ENCODE data around the gene DYNC1LI1.

The DYNC1LI1 gene

DNA sequence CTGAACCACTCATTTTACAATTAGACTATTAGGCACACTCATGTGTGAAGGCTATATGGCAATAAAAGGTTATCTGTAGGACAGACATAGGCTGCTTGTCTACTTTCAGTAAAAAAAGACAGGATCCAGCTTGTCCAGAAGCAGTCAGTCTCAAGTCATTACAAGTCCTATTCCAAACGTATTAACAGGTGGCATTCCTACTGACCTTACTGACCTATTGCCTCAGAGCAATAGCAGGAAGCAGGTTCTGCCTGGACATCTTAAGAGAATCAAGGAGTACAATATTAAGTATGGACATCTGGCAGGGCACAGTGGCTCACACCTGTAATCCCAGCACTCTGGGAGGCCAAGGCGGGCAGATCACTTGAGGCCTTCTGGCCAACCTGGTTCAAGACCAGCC lies 75.0 kb downstream of the DYNC1LI1 start:
- Histone ChIP-seq H3K4me3 (ENCODE audit: insufficient read depth, low read depth, low read length) (no peak overlapping the region), H3K27ac (ENCODE audit: insufficient read depth, low read depth, low read length, poor library complexity, severe bottlenecking) (no peak overlapping the region), H3K36me3 (ENCODE audit: control insufficient read depth, insufficient read depth, low read length) (no peaks in the 10 kb centered on the region), H3K27me3 (ENCODE audit: control insufficient read depth, insufficient read depth, low read length, poor library complexity, severe bottlenecking) (no peaks in the 10 kb centered on the region), H3K9me3 (ENCODE audit: control insufficient read depth, low read length) (no peaks in the 10 kb centered on the region), H3K4me1 (ENCODE audit: control insufficient read depth, insufficient read depth, low read length) (no peaks in the 10 kb centered on the region)
- 94 to 95% methylated on average over 2 of the region's 2 CpGs for WGBS, 2 experiments

DNA sequence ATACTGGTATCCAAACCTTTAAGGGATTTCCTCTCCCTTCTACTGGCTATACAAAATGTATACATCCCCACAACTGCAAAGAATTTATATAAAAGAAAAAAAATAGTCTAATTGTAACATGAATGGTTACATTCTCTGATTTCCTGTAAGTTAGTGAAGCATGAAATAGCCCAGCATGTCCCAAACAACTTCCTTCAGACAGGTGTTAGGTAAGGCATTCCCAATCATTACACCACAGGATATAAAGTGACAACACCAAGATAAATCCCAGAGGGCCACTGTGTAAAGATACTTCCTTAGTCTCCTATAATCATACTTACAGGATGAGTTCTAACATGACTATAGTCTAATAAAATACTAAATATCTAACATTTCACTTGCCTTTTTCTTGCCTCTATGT lies 75.6 kb downstream of the DYNC1LI1 start:
- Histone ChIP-seq H3K9me3 (ENCODE audit: control insufficient read depth, low read length) (no peaks in the 10 kb centered on the region), H3K27me3 (ENCODE audit: control insufficient read depth, insufficient read depth, low read length, poor library complexity, severe bottlenecking) (no peaks in the 10 kb centered on the region), H3K27ac (ENCODE audit: insufficient read depth, low read depth, low read length, poor library complexity, severe bottlenecking) (no peak overlapping the region), H3K36me3 (ENCODE audit: control insufficient read depth, insufficient read depth, low read length) (no peaks in the 10 kb centered on the region), H3K4me1 (ENCODE audit: control insufficient read depth, insufficient read depth, low read length) (no peaks in the 10 kb centered on the region), H3K4me3 (ENCODE audit: insufficient read depth, low read depth, low read length) (no peak overlapping the region)

DNA sequence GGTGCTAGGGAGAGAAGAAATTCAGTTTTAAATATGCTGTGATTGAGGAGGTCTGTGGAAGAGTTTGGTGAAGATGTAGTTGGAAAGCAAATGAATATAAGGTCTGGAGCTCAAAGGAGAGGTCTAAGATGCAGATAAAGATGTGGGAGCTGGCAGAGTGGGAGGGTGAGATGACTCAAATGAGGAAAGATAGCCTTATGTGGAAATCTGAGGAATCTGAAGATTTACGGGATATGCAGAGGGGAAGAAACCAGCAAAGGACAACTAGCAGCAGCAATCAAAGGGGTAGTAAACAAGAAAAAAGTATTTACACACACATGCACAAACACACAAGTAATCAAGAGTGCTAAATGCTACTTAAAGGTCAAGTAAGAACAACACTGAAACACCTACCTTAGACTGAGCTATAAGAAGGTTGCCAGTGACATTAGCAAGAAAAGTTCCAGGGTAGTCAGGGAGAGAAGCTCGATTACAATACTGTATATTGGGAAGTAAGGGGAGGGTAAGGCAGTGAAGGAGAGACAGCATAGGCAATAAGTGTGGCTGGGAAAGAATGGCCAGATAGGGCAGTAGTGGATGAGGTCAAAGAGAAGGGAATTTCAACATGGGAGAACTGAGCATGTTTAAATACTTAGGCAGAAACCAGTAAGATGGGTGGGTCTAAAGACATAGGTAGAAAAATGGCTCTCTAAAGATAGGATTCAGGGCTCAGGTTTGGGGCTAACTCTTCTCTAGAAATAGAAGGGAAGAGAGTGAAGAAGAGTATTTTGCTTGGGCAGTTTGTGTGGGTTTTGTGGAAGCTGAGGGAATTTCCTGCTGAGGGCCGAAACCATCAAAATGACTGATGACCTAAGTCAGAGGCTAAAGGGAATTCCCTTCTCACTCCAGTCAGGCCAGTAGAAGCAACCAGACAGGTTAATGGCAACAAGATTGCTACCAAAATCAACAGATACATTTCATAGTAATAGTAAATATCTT lies 76.9 kb downstream of the DYNC1LI1 start:
- H3K9me3 ChIP-seq (ENCODE audit: control insufficient read depth, low read length): no peaks in the 10 kb centered on the region
- WGBS, 2 experiments: 88 to 96% methylated on average over 3 of the region's 3 CpGs
- H3K4me3 ChIP-seq (ENCODE audit: insufficient read depth, low read depth, low read length): no peak overlapping the region
- H3K36me3 ChIP-seq (ENCODE audit: control insufficient read depth, insufficient read depth, low read length): no peaks in the 10 kb centered on the region
- H3K27ac ChIP-seq (ENCODE audit: insufficient read depth, low read depth, low read length, poor library complexity, severe bottlenecking): no peak overlapping the region
- no peaks in the 10 kb centered on the region for H3K4me1 ChIP-seq (ENCODE audit: control insufficient read depth, insufficient read depth, low read length)
- no peaks in the 10 kb centered on the region for H3K27me3 ChIP-seq (ENCODE audit: control insufficient read depth, insufficient read depth, low read length, poor library complexity, severe bottlenecking)

DNA sequence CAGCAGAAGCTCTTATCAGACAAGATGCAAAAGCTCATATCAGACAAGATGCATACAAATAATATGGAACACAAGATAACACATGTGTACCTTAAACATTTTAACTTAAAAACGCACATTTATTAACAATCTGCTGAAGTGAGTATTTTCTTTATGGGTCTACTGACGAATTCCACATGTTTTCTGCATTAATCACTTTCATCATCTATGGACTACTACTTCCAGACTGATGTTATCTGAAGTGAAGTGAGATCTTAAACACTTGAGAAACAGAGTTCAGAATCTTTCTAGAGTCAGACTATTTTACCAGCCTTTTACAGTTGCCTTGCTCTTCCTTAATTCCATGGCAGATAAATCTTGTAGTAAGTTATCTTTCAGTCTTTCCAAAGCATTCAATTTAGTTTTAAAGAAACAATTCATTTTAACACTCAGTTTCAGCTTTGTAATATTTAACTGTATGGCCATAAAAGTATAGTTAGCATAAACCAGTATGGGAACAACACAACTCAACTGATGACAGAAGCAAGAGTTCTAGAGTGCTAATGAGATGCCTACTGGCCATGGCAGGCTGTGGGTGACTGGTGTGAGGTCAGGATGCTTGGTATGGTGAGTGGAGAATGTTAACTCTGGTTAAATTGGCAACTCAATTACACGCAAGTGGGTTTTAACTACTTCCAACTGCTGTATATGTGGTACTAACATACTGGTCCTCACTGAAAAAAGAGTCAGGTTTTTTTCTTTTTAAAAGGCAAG lies 77.8 kb downstream of the DYNC1LI1 start:
- Histone ChIP-seq H3K27ac (ENCODE audit: insufficient read depth, low read depth, low read length, poor library complexity, severe bottlenecking) (no peak overlapping the region), H3K27me3 (ENCODE audit: control insufficient read depth, insufficient read depth, low read length, poor library complexity, severe bottlenecking) (no peaks in the 10 kb centered on the region), H3K4me3 (ENCODE audit: insufficient read depth, low read depth, low read length) (no peak overlapping the region), H3K36me3 (ENCODE audit: control insufficient read depth, insufficient read depth, low read length) (no peaks in the 10 kb centered on the region), H3K9me3 (ENCODE audit: control insufficient read depth, low read length) (no peaks in the 10 kb centered on the region), H3K4me1 (ENCODE audit: control insufficient read depth, insufficient read depth, low read length) (no peaks in the 10 kb centered on the region)
- WGBS, 2 experiments: 93 to 100% methylated on average over 2 to 3 of the region's 3 CpGs

DNA sequence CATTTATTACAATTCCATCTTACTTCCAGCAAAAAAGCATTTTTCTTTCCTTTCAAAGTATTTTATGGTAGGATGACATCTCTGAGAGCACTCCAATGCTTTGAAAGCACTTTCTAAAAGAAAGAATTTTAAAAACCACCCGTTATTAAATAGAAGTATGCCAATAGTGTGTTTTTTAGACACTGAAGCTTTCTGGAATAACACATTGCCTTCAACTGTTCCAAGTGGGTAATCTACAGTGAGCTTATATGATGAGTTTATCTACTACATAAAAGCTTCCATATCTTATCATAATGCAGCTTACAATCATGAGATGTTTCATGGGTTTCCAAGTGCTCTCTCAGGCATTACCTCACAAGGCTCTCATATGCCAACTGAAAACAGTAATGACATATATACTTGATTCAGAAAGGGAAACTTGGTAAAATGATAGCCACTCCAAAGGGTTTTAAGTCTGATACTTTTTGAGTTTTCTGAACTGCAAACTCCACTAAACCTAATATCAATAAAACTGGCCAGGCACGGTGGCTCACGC lies 82.1 kb downstream of the DYNC1LI1 start:
- H3K4me1 ChIP-seq (ENCODE audit: control insufficient read depth, insufficient read depth, low read length): no peaks in the 10 kb centered on the region
- WGBS, 2 experiments: 82 to 97% methylated on average over 3 of the region's 3 CpGs
- H3K4me3 ChIP-seq (ENCODE audit: insufficient read depth, low read depth, low read length): no peak overlapping the region
- H3K36me3 ChIP-seq (ENCODE audit: control insufficient read depth, insufficient read depth, low read length): no peaks in the 10 kb centered on the region
- H3K27ac ChIP-seq (ENCODE audit: insufficient read depth, low read depth, low read length, poor library complexity, severe bottlenecking): no peak overlapping the region
- no peaks in the 10 kb centered on the region for H3K9me3 ChIP-seq (ENCODE audit: control insufficient read depth, low read length)
- H3K27me3 ChIP-seq (ENCODE audit: control insufficient read depth, insufficient read depth, low read length, poor library complexity, severe bottlenecking): no peaks in the 10 kb centered on the region

DNA sequence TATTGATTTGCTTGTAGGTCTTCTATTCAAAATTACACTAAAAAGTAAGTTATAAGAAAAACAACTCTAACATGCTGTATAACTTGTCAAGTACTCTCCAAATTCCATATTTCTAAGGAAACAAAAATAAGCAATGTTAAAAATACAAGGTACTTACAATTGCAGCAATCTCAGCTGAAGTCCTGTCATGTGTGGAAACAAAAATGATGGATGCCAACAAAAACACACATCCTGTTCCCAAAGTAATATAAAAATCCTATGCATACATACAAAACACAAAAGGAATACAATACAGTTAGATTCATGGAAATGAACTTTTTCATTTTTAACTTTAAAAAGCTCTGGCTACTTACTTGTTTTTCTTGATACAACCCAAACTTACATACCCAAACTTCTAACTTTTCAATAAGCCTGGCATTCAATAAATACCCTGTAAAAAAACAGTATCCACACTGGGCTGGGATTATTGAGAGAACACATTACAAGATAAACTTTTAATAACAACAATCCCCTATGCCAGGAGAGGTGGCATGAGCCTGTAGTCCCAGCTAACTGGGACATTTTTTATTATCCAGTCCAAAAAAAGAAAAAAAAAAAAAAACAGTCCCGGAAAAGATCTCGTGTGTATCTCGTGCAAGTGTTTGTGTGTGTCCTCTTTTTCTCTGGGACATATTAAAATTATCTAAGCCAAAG lies 82.7 kb downstream of the DYNC1LI1 start:
- no peaks in the 10 kb centered on the region for H3K36me3 ChIP-seq (ENCODE audit: control insufficient read depth, insufficient read depth, low read length)

DNA sequence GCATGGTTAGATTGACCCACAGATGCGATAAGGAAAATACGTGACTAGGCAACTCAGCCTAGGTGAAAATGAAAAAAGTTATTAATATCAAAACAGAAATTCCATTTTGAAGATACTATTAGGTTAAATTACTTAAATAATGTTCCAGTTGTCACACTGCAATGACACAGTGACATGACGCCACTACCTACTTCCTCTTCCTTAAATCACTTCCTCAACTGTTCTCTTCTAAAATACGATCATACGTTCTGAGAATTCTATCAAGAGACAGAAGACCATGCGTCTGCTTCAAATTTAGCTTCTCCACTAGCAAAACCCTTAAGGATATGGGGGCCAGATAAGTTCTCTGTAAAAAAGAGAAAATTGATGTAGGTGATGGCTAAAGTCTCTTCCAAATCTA lies 86.2 kb downstream of the DYNC1LI1 start:
- Histone ChIP-seq H3K27me3 (ENCODE audit: control insufficient read depth, insufficient read depth, low read length, poor library complexity, severe bottlenecking) (no peaks in the 10 kb centered on the region), H3K4me1 (ENCODE audit: control insufficient read depth, insufficient read depth, low read length) (no peaks in the 10 kb centered on the region), H3K27ac (ENCODE audit: insufficient read depth, low read depth, low read length, poor library complexity, severe bottlenecking) (no peak overlapping the region), H3K36me3 (ENCODE audit: control insufficient read depth, insufficient read depth, low read length) (no peaks in the 10 kb centered on the region), H3K4me3 (ENCODE audit: insufficient read depth, low read depth, low read length) (no peak overlapping the region), H3K9me3 (ENCODE audit: control insufficient read depth, low read length) (no peaks in the 10 kb centered on the region)
- 98% methylated on average over 3 to 6 of the region's 6 CpGs for WGBS, 2 experiments

More for the DNA sequence above, 82.7 kb downstream of the DYNC1LI1 start:
- H3K9me3 ChIP-seq (ENCODE audit: control insufficient read depth, low read length): no peaks in the 10 kb centered on the region
- WGBS, 2 experiments: 80% methylated on average over 3 of the region's 3 CpGs; no CpG with 5 or more reads in 1 of the 2 experiments
- no peaks in the 10 kb centered on the region for H3K4me1 ChIP-seq (ENCODE audit: control insufficient read depth, insufficient read depth, low read length)
- no peak overlapping the region for H3K4me3 ChIP-seq (ENCODE audit: insufficient read depth, low read depth, low read length)
- no peak overlapping the region for H3K27ac ChIP-seq (ENCODE audit: insufficient read depth, low read depth, low read length, poor library complexity, severe bottlenecking)
- H3K27me3 ChIP-seq (ENCODE audit: control insufficient read depth, insufficient read depth, low read length, poor library complexity, severe bottlenecking): no peaks in the 10 kb centered on the region

DNA sequence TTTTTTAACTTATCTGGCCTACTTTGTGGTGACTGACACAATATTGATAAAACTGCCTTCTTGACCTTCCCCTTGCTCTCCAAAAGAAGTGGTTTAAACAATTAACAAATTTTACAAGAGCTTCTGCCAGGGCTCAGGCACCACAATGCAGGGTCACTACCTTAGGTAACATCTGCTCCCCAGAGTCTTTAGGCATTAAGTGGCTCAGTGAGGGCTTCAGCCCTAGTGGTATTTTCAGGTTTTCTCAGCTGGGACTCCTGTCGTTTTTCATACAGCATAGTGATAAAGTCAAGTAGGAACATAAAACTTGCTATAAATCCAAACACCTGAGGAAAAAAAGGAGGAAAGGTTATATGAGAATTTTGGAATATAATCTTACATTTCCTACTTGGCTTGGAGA lies 86.9 kb downstream of the DYNC1LI1 start:
- Histone ChIP-seq H3K27me3 (ENCODE audit: control insufficient read depth, insufficient read depth, low read length, poor library complexity, severe bottlenecking) (no peaks in the 10 kb centered on the region), H3K4me1 (ENCODE audit: control insufficient read depth, insufficient read depth, low read length) (no peaks in the 10 kb centered on the region), H3K36me3 (ENCODE audit: control insufficient read depth, insufficient read depth, low read length) (no peaks in the 10 kb centered on the region), H3K27ac (ENCODE audit: insufficient read depth, low read depth, low read length, poor library complexity, severe bottlenecking) (no peak overlapping the region), H3K9me3 (ENCODE audit: control insufficient read depth, low read length) (no peaks in the 10 kb centered on the region), H3K4me3 (ENCODE audit: insufficient read depth, low read depth, low read length) (no peak overlapping the region)
- 75% methylated on average over 1 of the region's 1 CpG; no CpG with 5 or more reads in 1 of the 2 experiments for WGBS, 2 experiments

DNA sequence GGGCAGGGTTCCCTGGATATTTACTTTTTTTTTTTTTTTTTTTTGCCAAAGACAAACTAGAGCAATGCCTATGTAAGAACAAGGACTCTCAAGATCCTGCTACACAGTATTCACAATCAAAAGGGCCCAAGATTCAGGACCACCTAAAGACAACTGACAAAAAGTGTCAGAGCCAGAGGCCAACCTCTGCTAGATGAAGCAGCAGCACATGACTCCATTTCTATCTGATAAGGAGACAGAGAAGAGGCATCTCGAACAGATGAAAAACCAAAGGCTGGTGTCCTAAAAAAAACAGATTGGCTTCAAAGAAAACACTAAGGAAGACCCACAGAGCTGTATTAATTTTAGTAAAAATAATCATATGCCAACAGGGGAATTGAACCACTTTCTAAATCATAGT lies 88.0 kb downstream of the DYNC1LI1 start:
- 96 to 100% methylated on average over 1 of the region's 1 CpG for WGBS, 2 experiments
- Histone ChIP-seq H3K4me1 (ENCODE audit: control insufficient read depth, insufficient read depth, low read length) (no peaks in the 10 kb centered on the region), H3K27me3 (ENCODE audit: control insufficient read depth, insufficient read depth, low read length, poor library complexity, severe bottlenecking) (no peaks in the 10 kb centered on the region), H3K36me3 (ENCODE audit: control insufficient read depth, insufficient read depth, low read length) (no peaks in the 10 kb centered on the region), H3K9me3 (ENCODE audit: control insufficient read depth, low read length) (no peaks in the 10 kb centered on the region), H3K27ac (ENCODE audit: insufficient read depth, low read depth, low read length, poor library complexity, severe bottlenecking) (no peak overlapping the region), H3K4me3 (ENCODE audit: insufficient read depth, low read depth, low read length) (no peak overlapping the region)
